HG03460 (cell line): ENCODE data around the gene C11orf98.

Experiments
- ATAC-seq: cut with Tn5 transposase; IDR thresholded peaks from one replicate; pipeline ENCODE4 v1.9.1; 2021; ENCODE audit not compliant: unreplicated experiment

The C11orf98 gene

DNA sequence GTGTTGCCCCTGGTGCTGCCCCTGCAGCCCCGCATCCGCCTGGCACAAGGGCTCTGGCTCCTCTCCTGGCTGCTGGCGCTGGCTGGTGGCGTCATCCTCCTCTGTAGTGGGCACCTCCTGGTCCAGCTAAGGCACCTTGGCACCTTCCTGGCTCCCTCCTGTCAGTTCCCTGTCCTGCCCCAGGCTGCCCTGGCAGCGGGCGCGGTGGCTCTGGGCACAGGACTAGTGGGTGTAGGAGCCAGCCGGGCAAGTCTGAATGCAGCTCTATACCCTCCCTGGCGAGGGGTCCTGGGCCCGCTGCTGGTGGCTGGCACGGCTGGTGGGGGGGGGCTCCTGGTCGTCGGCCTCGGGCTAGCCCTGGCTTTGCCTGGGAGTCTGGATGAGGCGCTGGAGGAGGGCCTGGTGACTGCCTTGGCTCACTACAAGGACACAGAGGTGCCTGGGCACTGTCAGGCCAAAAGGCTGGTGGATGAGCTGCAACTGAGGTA lies 51.7 kb downstream of the C11orf98 start:
- no peak for ATAC-seq
